ENCODE results near the gene IL17RA. TPM values are rescaled to one million over a fixed set of nuclear protein-coding genes. Genes with fewer than 3 reads are reported as not detected.

Gene IL17RA
- total RNA-seq, 3 donors from 2014 or later (not counting 1 experiment from before 2014, with no cell fraction given): 22.1 to 42.6 (median 28.7) TPM

DNA sequence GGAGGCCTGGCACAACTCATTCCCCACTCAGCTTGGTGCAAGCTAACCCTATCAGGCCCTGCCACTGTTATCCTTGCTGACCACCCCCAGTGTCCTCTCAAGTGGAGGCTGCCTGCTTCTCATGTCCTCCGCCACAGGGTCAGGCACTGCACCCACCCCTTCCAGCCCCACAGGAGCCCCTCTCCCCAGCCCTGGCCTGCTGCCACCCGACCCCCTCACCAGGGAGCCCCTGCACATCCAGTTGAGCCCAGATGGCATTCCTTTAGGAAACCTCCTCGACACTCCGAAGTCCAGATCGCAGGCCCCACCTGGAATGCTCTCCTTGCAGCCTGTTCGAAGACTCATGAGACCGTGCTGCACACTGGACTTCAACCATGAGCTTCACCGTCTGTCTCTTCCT lies 28.0 kb upstream of the IL17RA start:
- Mint-ChIP-seq H3K4me3 (no peak overlapping the region), H3K36me3 (no peaks in the 10 kb centered on the region), H3K4me1 (peaks cover 4 to 7% of the 10 kb centered on the region in 2 donors), H3K27ac (no peak overlapping the region), H3K9me3 (no peaks in the 10 kb centered on the region), H3K27me3 (ENCODE audit: low read depth in 2 of 2) (peaks cover 6 to 21% of the 10 kb centered on the region in 2 donors)
- no peak for ATAC-seq
- Histone ChIP-seq H3K9me3 (ENCODE audit: control insufficient read depth, insufficient read depth, low read length) (no peaks in the 10 kb centered on the region), H3K27me3 (ENCODE audit: control insufficient read depth, insufficient read depth, low read length) (no peaks in the 10 kb centered on the region), H3K27ac (ENCODE audit: low read length) (no peak overlapping the region), H3K36me3 (ENCODE audit: control insufficient read depth, insufficient read depth, low read length) (no peaks in the 10 kb centered on the region), H3K4me3 (ENCODE audit: low read length) (no peak overlapping the region), H3K4me1 (ENCODE audit: control insufficient read depth, insufficient read depth, low read length) (peaks cover 4% of the 10 kb centered on the region)
- no peak for DNase-seq
- TF ChIP-seq, protein P1, sequence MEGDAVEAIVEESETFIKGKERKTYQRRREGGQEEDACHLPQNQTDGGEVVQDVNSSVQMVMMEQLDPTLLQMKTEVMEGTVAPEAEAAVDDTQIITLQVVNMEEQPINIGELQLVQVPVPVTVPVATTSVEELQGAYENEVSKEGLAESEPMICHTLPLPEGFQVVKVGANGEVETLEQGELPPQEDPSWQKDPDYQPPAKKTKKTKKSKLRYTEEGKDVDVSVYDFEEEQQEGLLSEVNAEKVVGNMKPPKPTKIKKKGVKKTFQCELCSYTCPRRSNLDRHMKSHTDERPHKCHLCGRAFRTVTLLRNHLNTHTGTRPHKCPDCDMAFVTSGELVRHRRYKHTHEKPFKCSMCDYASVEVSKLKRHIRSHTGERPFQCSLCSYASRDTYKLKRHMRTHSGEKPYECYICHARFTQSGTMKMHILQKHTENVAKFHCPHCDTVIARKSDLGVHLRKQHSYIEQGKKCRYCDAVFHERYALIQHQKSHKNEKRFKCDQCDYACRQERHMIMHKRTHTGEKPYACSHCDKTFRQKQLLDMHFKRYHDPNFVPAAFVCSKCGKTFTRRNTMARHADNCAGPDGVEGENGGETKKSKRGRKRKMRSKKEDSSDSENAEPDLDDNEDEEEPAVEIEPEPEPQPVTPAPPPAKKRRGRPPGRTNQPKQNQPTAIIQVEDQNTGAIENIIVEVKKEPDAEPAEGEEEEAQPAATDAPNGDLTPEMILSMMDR (IDR thresholded peaks at IDR 0.05): no peak
- intact Hi-C loops (cut with micrococcal nuclease): no loop called here
- 90% methylated on average over 8 of the region's 8 CpGs for WGBS (ENCODE audit: insufficient coverage)

DNA sequence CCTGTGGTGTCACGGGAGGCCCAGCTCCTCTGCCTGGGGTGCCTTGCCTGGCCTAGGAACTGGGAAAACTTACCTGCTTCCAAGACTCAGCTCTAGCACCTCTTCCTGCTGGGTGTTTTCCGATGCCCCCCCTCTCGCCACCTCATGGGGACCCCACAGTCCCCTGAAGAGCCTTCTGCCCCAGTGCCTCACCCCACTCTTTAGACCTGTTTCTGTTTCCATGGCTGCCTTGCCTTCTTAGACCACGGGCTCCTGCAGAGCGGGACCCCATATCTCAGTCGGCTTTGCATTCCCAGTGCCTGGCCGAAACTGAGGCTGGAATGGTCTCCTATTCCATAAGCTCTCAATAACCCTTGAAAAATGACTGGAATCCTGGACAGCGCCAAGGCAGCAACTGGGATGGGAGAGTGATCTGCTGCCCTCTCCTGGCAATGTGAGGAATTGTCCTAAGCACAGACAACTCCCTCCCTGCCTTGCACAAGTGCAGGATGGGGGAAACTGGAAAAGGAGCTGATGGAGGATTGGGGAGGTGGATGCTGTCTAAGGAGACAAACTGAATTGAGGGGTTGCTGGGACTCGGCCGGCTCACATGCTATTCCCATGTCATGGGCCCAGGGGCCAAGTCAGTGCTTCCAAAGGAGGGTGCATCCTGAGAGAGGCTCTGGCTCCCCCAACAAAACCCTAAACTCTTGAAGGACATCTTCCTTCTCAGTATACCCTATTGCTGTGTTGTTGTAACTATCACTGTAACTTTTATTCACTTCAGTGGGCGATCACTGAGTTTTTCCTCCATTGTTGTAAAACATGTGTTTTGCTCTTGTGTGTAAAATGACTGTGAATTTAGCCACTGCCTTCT lies 26.6 kb upstream of the IL17RA start:
- Mint-ChIP-seq H3K27me3 (ENCODE audit: low read depth in 2 of 2) (peaks cover 6 to 26% of the 10 kb centered on the region in 2 donors), H3K27ac (no peak overlapping the region), H3K36me3 (no peaks in the 10 kb centered on the region), H3K4me1 (peaks cover 4 to 7% of the 10 kb centered on the region in 2 donors), H3K4me3 (no peak overlapping the region), H3K9me3 (no peaks in the 10 kb centered on the region)
- DNase-seq: peak; percentile 44 to 72
- Histone ChIP-seq H3K36me3 (ENCODE audit: control insufficient read depth, insufficient read depth, low read length) (no peaks in the 10 kb centered on the region), H3K9me3 (ENCODE audit: control insufficient read depth, insufficient read depth, low read length) (no peaks in the 10 kb centered on the region), H3K27ac (ENCODE audit: low read length) (no peak overlapping the region), H3K4me3 (ENCODE audit: low read length) (no peak overlapping the region), H3K4me1 (ENCODE audit: control insufficient read depth, insufficient read depth, low read length) (peaks cover 4% of the 10 kb centered on the region), H3K27me3 (ENCODE audit: control insufficient read depth, insufficient read depth, low read length) (no peaks in the 10 kb centered on the region)
- WGBS (ENCODE audit: insufficient coverage): 30% methylated on average over 9 of the region's 11 CpGs
- intact Hi-C loops (cut with micrococcal nuclease): loop anchor here (1.0 kb wide), 1 partner anchor 141 kb away; no protein-coding TSS in a partner anchor
- peak in 2 of 3 donors; percentile 65 to 79 for ATAC-seq
- TF ChIP-seq, protein P1 (IDR thresholded peaks at IDR 0.05): peak; percentile 96

DNA sequence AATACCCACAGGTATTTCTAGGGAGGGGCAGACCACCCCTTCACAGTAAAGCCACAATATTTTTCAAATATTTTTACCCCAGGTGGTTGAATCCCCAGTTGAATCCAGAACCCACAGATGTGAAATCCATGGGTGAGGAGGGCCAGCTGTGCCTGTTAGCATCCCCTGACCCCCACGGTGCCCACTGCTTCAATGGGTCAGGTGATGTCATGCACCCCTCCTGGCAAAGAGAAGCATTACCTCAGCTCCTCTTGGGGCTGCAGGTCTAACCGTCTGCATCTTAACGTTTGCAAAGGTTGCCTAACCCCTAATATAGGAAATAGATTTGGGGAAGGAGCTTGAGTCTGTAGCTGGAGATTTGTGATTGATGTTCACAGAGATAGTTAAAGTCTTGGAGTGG lies 24.7 kb upstream of the IL17RA start:
- H3K27me3 Mint-ChIP-seq (ENCODE audit: low read depth in 2 of 2): peaks cover 6 to 26% of the 10 kb centered on the region in 2 donors
- H3K4me3 Mint-ChIP-seq: no peak overlapping the region
- H3K9me3 Mint-ChIP-seq: no peaks in the 10 kb centered on the region
- H3K4me1 Mint-ChIP-seq: peaks cover 4 to 7% of the 10 kb centered on the region in 2 donors
- Histone ChIP-seq H3K36me3 (ENCODE audit: control insufficient read depth, insufficient read depth, low read length) (no peaks in the 10 kb centered on the region), H3K27me3 (ENCODE audit: control insufficient read depth, insufficient read depth, low read length) (no peaks in the 10 kb centered on the region), H3K4me3 (ENCODE audit: low read length) (no peak overlapping the region), H3K27ac (ENCODE audit: low read length) (no peak overlapping the region), H3K4me1 (ENCODE audit: control insufficient read depth, insufficient read depth, low read length) (peaks cover 4% of the 10 kb centered on the region), H3K9me3 (ENCODE audit: control insufficient read depth, insufficient read depth, low read length) (no peaks in the 10 kb centered on the region)
- ATAC-seq (no peak), DNase-seq (no peak)
- TF ChIP-seq, protein P1 (IDR thresholded peaks at IDR 0.05): no peak
- no peaks in the 10 kb centered on the region for H3K36me3 Mint-ChIP-seq
- H3K27ac Mint-ChIP-seq: no peak overlapping the region
- WGBS (ENCODE audit: insufficient coverage): 67% methylated on average over 1 of the region's 3 CpGs
- intact Hi-C loops (cut with micrococcal nuclease): no loop called here

All from natural killer cell (primary cell).